ENCODE measurements around the gene HACD2.
"Not testable (repeated sequence)": the region's sequence is repeated elsewhere in the genome, so short reads cannot be mapped to it uniquely, and the experiment has no call there.

The HACD2 gene

GRCh38 chr3:123605789-123606234 lies 21.0 kb upstream of the HACD2 start:
- ATAC-seq (ENCODE audit: low read depth): peak; percentile 60

GRCh38 chr3:123603153-123603552 lies 18.3 kb upstream of the HACD2 start:
- not testable (repeated sequence) for DNase-seq (ENCODE audit: low spot score); ATAC-seq (ENCODE audit: low read depth); H3K9me3 ChIP-seq (ENCODE audit: severe bottlenecking); H3K36me3 ChIP-seq (ENCODE audit: low read depth); H3K27me3 ChIP-seq (ENCODE audit: insufficient read depth, poor library complexity, severe bottlenecking); H3K4me3 ChIP-seq (ENCODE audit: severe bottlenecking)
- peak overlapping the region; percentile 94 for H3K27ac ChIP-seq (ENCODE audit: poor library complexity, severe bottlenecking)
- peaks cover 65% of the 10 kb centered on the region for H3K4me1 ChIP-seq (ENCODE audit: insufficient read depth, poor library complexity, severe bottlenecking)

More at GRCh38 chr3:123605789-123606234, 21.0 kb upstream of the HACD2 start:
- Histone ChIP-seq H3K9me3 (ENCODE audit: severe bottlenecking) (no peaks in the 10 kb centered on the region), H3K36me3 (ENCODE audit: low read depth) (peaks cover 19% of the 10 kb centered on the region), H3K4me1 (ENCODE audit: insufficient read depth, poor library complexity, severe bottlenecking) (peaks cover 56% of the 10 kb centered on the region), H3K4me3 (ENCODE audit: severe bottlenecking) (no peak overlapping the region), H3K27me3 (ENCODE audit: insufficient read depth, poor library complexity, severe bottlenecking) (no peaks in the 10 kb centered on the region), H3K27ac (ENCODE audit: poor library complexity, severe bottlenecking) (peak overlapping the region; percentile 94)
- no peak for DNase-seq (ENCODE audit: low spot score)
- no peak for TF ChIP-seq CTCF (IDR thresholded peaks at IDR 0.05; ENCODE audit: poor library complexity, severe bottlenecking)

- no peaks in the 10 kb centered on the region for H3K9me3 ChIP-seq (ENCODE audit: severe bottlenecking)
- no peak for TF ChIP-seq CTCF (IDR thresholded peaks at IDR 0.05; ENCODE audit: poor library complexity, severe bottlenecking)
- peaks cover 72% of the 10 kb centered on the region for H3K4me1 ChIP-seq (ENCODE audit: insufficient read depth, poor library complexity, severe bottlenecking)
- H3K27me3 ChIP-seq (ENCODE audit: insufficient read depth, poor library complexity, severe bottlenecking): no peaks in the 10 kb centered on the region
- DNase-seq (ENCODE audit: low spot score) (no peak), ATAC-seq (ENCODE audit: low read depth) (peak; percentile 80)
- H3K4me3 ChIP-seq (ENCODE audit: severe bottlenecking): no peak overlapping the region
- peaks cover 6% of the 10 kb centered on the region for H3K36me3 ChIP-seq (ENCODE audit: low read depth)
- peak overlapping the region; percentile 94 for H3K27ac ChIP-seq (ENCODE audit: poor library complexity, severe bottlenecking)
Measured at GRCh38 chr3:123602325-123602724, 17.5 kb upstream of the HACD2 start.

- peak; percentile 47 for ATAC-seq (ENCODE audit: low read depth)
- peaks cover 65% of the 10 kb centered on the region for H3K4me1 ChIP-seq (ENCODE audit: insufficient read depth, poor library complexity, severe bottlenecking)
- DNase-seq (ENCODE audit: low spot score); H3K27me3 ChIP-seq (ENCODE audit: insufficient read depth, poor library complexity, severe bottlenecking); H3K4me3 ChIP-seq (ENCODE audit: severe bottlenecking); H3K9me3 ChIP-seq (ENCODE audit: severe bottlenecking); H3K36me3 ChIP-seq (ENCODE audit: low read depth): not testable (repeated sequence)
- H3K27ac ChIP-seq (ENCODE audit: poor library complexity, severe bottlenecking): peak overlapping the region; percentile 94
Measured at GRCh38 chr3:123600863-123601262, 16.0 kb upstream of the HACD2 start.

GRCh38 chr3:123597561-123597960 lies 12.7 kb upstream of the HACD2 start:
- ATAC-seq (ENCODE audit: low read depth): peak; percentile 11; the same call in 2 of the 3 replicates
- peaks cover 3% of the 10 kb centered on the region; the same call in 1 of the 2 replicates for H3K36me3 ChIP-seq (ENCODE audit: low read depth)
- TF ChIP-seq CTCF (IDR thresholded peaks at IDR 0.05; ENCODE audit: poor library complexity, severe bottlenecking): no peak

GRCh38 chr3:123595396-123596180 lies 10.7 kb upstream of the HACD2 start:
- H3K36me3 ChIP-seq (ENCODE audit: low read depth): peaks cover 11% of the 10 kb centered on the region
- no peak for ATAC-seq (ENCODE audit: low read depth)
- H3K4me1 ChIP-seq (ENCODE audit: insufficient read depth, poor library complexity, severe bottlenecking): peaks cover 19% of the 10 kb centered on the region
- TF ChIP-seq CTCF (IDR thresholded peaks at IDR 0.05; ENCODE audit: poor library complexity, severe bottlenecking): no peak
- H3K9me3 ChIP-seq (ENCODE audit: severe bottlenecking): peaks cover 3% of the 10 kb centered on the region
- H3K27me3 ChIP-seq (ENCODE audit: insufficient read depth, poor library complexity, severe bottlenecking): no peaks in the 10 kb centered on the region
- H3K4me3 ChIP-seq (ENCODE audit: severe bottlenecking): no peak overlapping the region
- DNase-seq (ENCODE audit: low spot score): no peak
- no peak overlapping the region for H3K27ac ChIP-seq (ENCODE audit: poor library complexity, severe bottlenecking)

More at GRCh38 chr3:123597561-123597960, 12.7 kb upstream of the HACD2 start:
- Histone ChIP-seq H3K9me3 (ENCODE audit: severe bottlenecking) (no peaks in the 10 kb centered on the region), H3K27me3 (ENCODE audit: insufficient read depth, poor library complexity, severe bottlenecking) (no peaks in the 10 kb centered on the region), H3K4me1 (ENCODE audit: insufficient read depth, poor library complexity, severe bottlenecking) (peaks cover 38% of the 10 kb centered on the region), H3K27ac (ENCODE audit: poor library complexity, severe bottlenecking) (no peak overlapping the region), H3K4me3 (ENCODE audit: severe bottlenecking) (no peak overlapping the region)
- DNase-seq (ENCODE audit: low spot score): no peak

Data from RWPE2 (cell line).